Activated T-helper 1 cell treated with anti-CD3 and anti-CD28 coated beads, Interleukin-12 subunit alpha, Interleukin-12 subunit beta, Interleukin-2, Interleukin-4 antibody, amounts not matched to agents 30 ng/mL and 10 ng/mL and 1 ng/mL, durations not matched to agents 14 hours and 24 hours and 36 hours (primary cell): ENCODE results near the gene PPP2R2C. TPM values are rescaled to one million over a fixed set of nuclear protein-coding genes. Genes with fewer than 3 reads are reported as not detected.

Source experiments
- DNase-seq: peaks from one replicate; pipeline ENCODE4 v3.0.0; 2021; ENCODE audit warnings: low spot score
- H3K27ac Mint-ChIP-seq: one replicate; pipeline ENCODE4 v1.8.0; 2021; ENCODE audit warnings: mild to moderate bottlenecking, mixed read lengths
- H3K27me3 Mint-ChIP-seq: one replicate; pipeline ENCODE4 v1.8.0; 2022; ENCODE audit warnings: mild to moderate bottlenecking, moderate library complexity, mixed read lengths; ENCODE audit not compliant: insufficient read depth
- H3K36me3 Mint-ChIP-seq: one replicate; pipeline ENCODE4 v1.8.0; 2021; ENCODE audit warnings: low read depth, mixed read lengths
- H3K4me1 Mint-ChIP-seq: one replicate; pipeline ENCODE4 v1.8.0; 2021; ENCODE audit warnings: low read depth, mixed read lengths
- H3K4me3 Mint-ChIP-seq: one replicate; pipeline ENCODE4 v1.8.0; 2021; ENCODE audit warnings: mild to moderate bottlenecking, moderate library complexity, mixed read lengths
- H3K9me3 Mint-ChIP-seq: one replicate; pipeline ENCODE4 v1.8.0; 2021; ENCODE audit warnings: mixed read lengths
- intact Hi-C: fragments of 100-400 bp; cut with micrococcal nuclease; formaldehyde crosslinking; loops from one replicate; pipeline ENCODE4 v1.15.1; 2024
- total RNA-seq: library from RNA; stranded (reverse); gene quantifications from 2 replicates; pipeline ENCODE4 v1.2.3, GENCODE V29; 2022

Gene PPP2R2C
- total RNA-seq, 1 donor from 2014 or later: not detected

- H3K27me3 Mint-ChIP-seq: peaks cover 8% of the 10 kb centered on the region
- no peak overlapping the region for H3K27ac Mint-ChIP-seq
- DNase-seq: no peak
- H3K9me3 Mint-ChIP-seq: no peaks in the 10 kb centered on the region
- no peaks in the 10 kb centered on the region for H3K36me3 Mint-ChIP-seq
- intact Hi-C loops: no loop called here
- H3K4me3 Mint-ChIP-seq: no peak overlapping the region
- no peaks in the 10 kb centered on the region for H3K4me1 Mint-ChIP-seq
These were observed 13.9 kb downstream of the PPP2R2C start for GRCh38 chr4:6458528-6458927.

- Mint-ChIP-seq H3K27me3 (peaks cover 7% of the 10 kb centered on the region), H3K4me1 (no peaks in the 10 kb centered on the region), H3K9me3 (no peaks in the 10 kb centered on the region), H3K4me3 (no peak overlapping the region), H3K27ac (no peak overlapping the region), H3K36me3 (no peaks in the 10 kb centered on the region)
- intact Hi-C loops: no loop called here
- no peak for DNase-seq
These were observed 16.0 kb downstream of the PPP2R2C start for GRCh38 chr4:6456450-6456849.

GRCh38 chr4:6454112-6454910 lies 18.1 kb downstream of the PPP2R2C start:
- Mint-ChIP-seq H3K27me3 (peaks cover 3% of the 10 kb centered on the region), H3K4me1 (no peaks in the 10 kb centered on the region), H3K9me3 (no peaks in the 10 kb centered on the region), H3K4me3 (no peak overlapping the region), H3K27ac (no peak overlapping the region), H3K36me3 (no peaks in the 10 kb centered on the region)
- no peak for DNase-seq
- intact Hi-C loops: no loop called here

GRCh38 chr4:6453688-6453990 lies 18.8 kb downstream of the PPP2R2C start:
- Mint-ChIP-seq H3K27me3 (peaks cover 3% of the 10 kb centered on the region), H3K36me3 (no peaks in the 10 kb centered on the region), H3K9me3 (no peaks in the 10 kb centered on the region), H3K27ac (no peak overlapping the region), H3K4me1 (no peaks in the 10 kb centered on the region), H3K4me3 (no peak overlapping the region)
- intact Hi-C loops: no loop called here
- no peak for DNase-seq

GRCh38 chr4:6452897-6453687 lies 19.3 kb downstream of the PPP2R2C start:
- H3K27me3 Mint-ChIP-seq: peaks cover 3% of the 10 kb centered on the region
- intact Hi-C loops: no loop called here
- no peak for DNase-seq
- no peak overlapping the region for H3K27ac Mint-ChIP-seq
- no peaks in the 10 kb centered on the region for H3K9me3 Mint-ChIP-seq
- no peak overlapping the region for H3K4me3 Mint-ChIP-seq
- H3K4me1 Mint-ChIP-seq: no peaks in the 10 kb centered on the region
- H3K36me3 Mint-ChIP-seq: no peaks in the 10 kb centered on the region

GRCh38 chr4:6452116-6452896 lies 20.1 kb downstream of the PPP2R2C start:
- Mint-ChIP-seq H3K9me3 (no peaks in the 10 kb centered on the region), H3K36me3 (no peaks in the 10 kb centered on the region), H3K27me3 (peaks cover 6% of the 10 kb centered on the region), H3K4me3 (no peak overlapping the region), H3K27ac (no peak overlapping the region), H3K4me1 (no peaks in the 10 kb centered on the region)
- intact Hi-C loops: no loop called here
- no peak for DNase-seq

- Mint-ChIP-seq H3K9me3 (no peaks in the 10 kb centered on the region), H3K36me3 (no peaks in the 10 kb centered on the region), H3K4me3 (no peak overlapping the region), H3K4me1 (no peaks in the 10 kb centered on the region), H3K27me3 (peaks cover 6% of the 10 kb centered on the region), H3K27ac (no peak overlapping the region)
- DNase-seq: no peak
- intact Hi-C loops: no loop called here
These were observed 21.1 kb downstream of the PPP2R2C start for GRCh38 chr4:6451309-6451708.

- H3K4me3 Mint-ChIP-seq: no peak overlapping the region
- intact Hi-C loops: no loop called here
- no peak overlapping the region for H3K27ac Mint-ChIP-seq
- H3K27me3 Mint-ChIP-seq: peaks cover 6% of the 10 kb centered on the region
- no peaks in the 10 kb centered on the region for H3K36me3 Mint-ChIP-seq
- no peaks in the 10 kb centered on the region for H3K9me3 Mint-ChIP-seq
- DNase-seq: no peak
- H3K4me1 Mint-ChIP-seq: no peaks in the 10 kb centered on the region
These were observed 21.7 kb downstream of the PPP2R2C start for GRCh38 chr4:6450709-6451108.

GRCh38 chr4:6449746-6450369 lies 22.6 kb downstream of the PPP2R2C start:
- no peak for DNase-seq
- Mint-ChIP-seq H3K27ac (no peak overlapping the region), H3K4me1 (no peaks in the 10 kb centered on the region), H3K27me3 (peaks cover 5% of the 10 kb centered on the region), H3K9me3 (no peaks in the 10 kb centered on the region), H3K36me3 (no peaks in the 10 kb centered on the region), H3K4me3 (no peak overlapping the region)
- intact Hi-C loops: no loop called here

- intact Hi-C loops: no loop called here
- H3K4me3 Mint-ChIP-seq: no peak overlapping the region
- no peaks in the 10 kb centered on the region for H3K36me3 Mint-ChIP-seq
- H3K27ac Mint-ChIP-seq: no peak overlapping the region
- no peaks in the 10 kb centered on the region for H3K4me1 Mint-ChIP-seq
- no peaks in the 10 kb centered on the region for H3K9me3 Mint-ChIP-seq
- H3K27me3 Mint-ChIP-seq: peaks cover 2% of the 10 kb centered on the region
- DNase-seq: no peak
These were observed 23.1 kb downstream of the PPP2R2C start for GRCh38 chr4:6449335-6449734.

- DNase-seq: no peak
- no peaks in the 10 kb centered on the region for H3K36me3 Mint-ChIP-seq
- no peaks in the 10 kb centered on the region for H3K9me3 Mint-ChIP-seq
- intact Hi-C loops: no loop called here
- no peak overlapping the region for H3K4me3 Mint-ChIP-seq
- no peaks in the 10 kb centered on the region for H3K4me1 Mint-ChIP-seq
- H3K27ac Mint-ChIP-seq: no peak overlapping the region
- peaks cover 2% of the 10 kb centered on the region for H3K27me3 Mint-ChIP-seq
These were observed 23.8 kb downstream of the PPP2R2C start for GRCh38 chr4:6448476-6449170.

- intact Hi-C loops: no loop called here
- Mint-ChIP-seq H3K27ac (no peak overlapping the region), H3K9me3 (no peaks in the 10 kb centered on the region), H3K36me3 (no peaks in the 10 kb centered on the region), H3K4me1 (no peaks in the 10 kb centered on the region), H3K4me3 (no peak overlapping the region), H3K27me3 (peaks cover 2% of the 10 kb centered on the region)
- DNase-seq: no peak
These were observed 24.7 kb downstream of the PPP2R2C start for GRCh38 chr4:6447672-6448171.
